Loucy (cell line): ENCODE results near the gene INSR.

ENCODE experiments used
- H2AFZ ChIP-seq: fragments of 200-600 bp; sonication (generic); 2 replicates; pipeline ENCODE4 v1.6.0; 2016; ENCODE audit warnings: antibody characterized with exemption, mild to moderate bottlenecking, low read length, moderate library complexity
- H3F3A ChIP-seq: fragments of 200-600 bp; 2 replicates; pipeline ENCODE4 v1.6.0; 2016; ENCODE audit warnings: antibody characterized with exemption, low read depth, mild to moderate bottlenecking
- H3K27me3 ChIP-seq: fragments of 200-600 bp; sonication (generic); 2 replicates; pipeline ENCODE4 v1.6.1; 2014; ENCODE audit warnings: low read length, mild to moderate bottlenecking; ENCODE audit not compliant: insufficient read depth, poor library complexity, severe bottlenecking
- H3K36me3 ChIP-seq: fragments of 200-600 bp; sonication (generic); 2 replicates; pipeline ENCODE4 v1.6.1; 2016; ENCODE audit warnings: low read length; ENCODE audit not compliant: insufficient read depth
- H3K4me1 ChIP-seq: fragments of 200-600 bp; sonication (generic); 2 replicates; pipeline ENCODE4 v1.5.1; 2014; ENCODE audit warnings: low read length, mild to moderate bottlenecking; ENCODE audit not compliant: insufficient read depth, poor library complexity, severe bottlenecking
- H3K4me2 ChIP-seq: fragments of 200-600 bp; sonication (generic); 2 replicates; pipeline ENCODE4 v1.6.0; 2014; ENCODE audit warnings: antibody characterized with exemption, low read length, low read depth, mild to moderate bottlenecking; ENCODE audit not compliant: poor library complexity, severe bottlenecking
- H3K4me3 ChIP-seq: fragments of 200-600 bp; sonication (generic); 2 replicates; pipeline ENCODE4 v1.5.1; 2014; ENCODE audit warnings: low read length, mild to moderate bottlenecking, mixed read lengths; ENCODE audit not compliant: poor library complexity, severe bottlenecking
- H3K79me2 ChIP-seq: fragments of 200-600 bp; sonication (generic); 2 replicates; pipeline ENCODE4 v1.6.1; 2014; ENCODE audit warnings: low read length; ENCODE audit not compliant: insufficient read depth
- H3K9ac ChIP-seq: fragments of 200-600 bp; sonication (generic); 2 replicates; pipeline ENCODE4 v1.6.0; 2014; ENCODE audit warnings: mild to moderate bottlenecking, low read depth, low read length, moderate library complexity; ENCODE audit not compliant: poor library complexity, severe bottlenecking
- H3K9me2 ChIP-seq: fragments of 200-600 bp; sonication (generic); replicated peaks from 2 replicates; pipeline ENCODE4 v1.6.1; 2016; ENCODE audit warnings: low read depth, low read length, mixed read lengths
- H3K9me3 ChIP-seq: fragments of 200-600 bp; sonication (generic); 2 replicates; pipeline ENCODE4 v1.6.1; 2014; ENCODE audit warnings: mild to moderate bottlenecking, antibody characterized with exemption, low read length, low read depth; ENCODE audit not compliant: insufficient read depth
- H4K20me1 ChIP-seq: fragments of 200-600 bp; sonication (generic); 2 replicates; pipeline ENCODE4 v1.6.0; 2014; ENCODE audit warnings: antibody characterized with exemption, low read length, mild to moderate bottlenecking; ENCODE audit not compliant: insufficient read depth, poor library complexity, severe bottlenecking
- CTCF ChIP-seq: fragments of 200-600 bp; sonication (generic); conservative IDR thresholded peaks from 2 replicates; pipeline ENCODE4 v1.5.1; 2014; ENCODE audit warnings: mild to moderate bottlenecking, antibody characterized with exemption, low read length
- EZH2phosphoT487 ChIP-seq: fragments of 200-600 bp; IDR thresholded peaks from 2 replicates; pipeline ENCODE4 v1.6.1; 2018; ENCODE audit warnings: antibody characterized with exemption, mild to moderate bottlenecking, moderate library complexity, borderline replicate concordance

Gene INSR

GRCh38 chr19:7265963-7266362 lies 28.3 kb downstream of the INSR start:
- no peaks in the 10 kb centered on the region for H4K20me1 ChIP-seq
- H3K27me3 ChIP-seq, result no peaks in the 10 kb centered on the region
- no peak overlapping the region for H3K9ac ChIP-seq
- no peaks in the 10 kb centered on the region for H3F3A ChIP-seq
- H3K4me3 ChIP-seq, result no peak overlapping the region
- no peak overlapping the region for H2AFZ ChIP-seq
- no peaks in the 10 kb centered on the region for H3K4me1 ChIP-seq
- H3K4me2 ChIP-seq, result no peak overlapping the region
- H3K79me2 ChIP-seq, result peaks cover 15% of the 10 kb centered on the region; the same call in 1 of the 2 replicates
- TF ChIP-seq CTCF (no peak), EZH2phosphoT487 (no peak)
- H3K9me3 ChIP-seq, result no peaks in the 10 kb centered on the region
- H3K36me3 ChIP-seq, result peaks cover 15% of the 10 kb centered on the region; the same call in 1 of the 2 replicates
- H3K9me2 ChIP-seq, result no peaks in the 10 kb centered on the region

GRCh38 chr19:7264858-7265257 lies 29.4 kb downstream of the INSR start:
- no peak for TF ChIP-seq EZH2phosphoT487
- no peak for TF ChIP-seq CTCF
- H3F3A ChIP-seq, result no peaks in the 10 kb centered on the region
- no peaks in the 10 kb centered on the region for H3K27me3 ChIP-seq
- no peak overlapping the region for H3K9ac ChIP-seq
- H3K4me2 ChIP-seq, result no peak overlapping the region
- no peaks in the 10 kb centered on the region for H3K4me1 ChIP-seq
- H3K9me2 ChIP-seq, result no peaks in the 10 kb centered on the region
- no peak overlapping the region for H3K4me3 ChIP-seq
- no peaks in the 10 kb centered on the region for H3K9me3 ChIP-seq
- H3K79me2 ChIP-seq, result peaks cover 24% of the 10 kb centered on the region; the same call in 1 of the 2 replicates
- H2AFZ ChIP-seq, result no peak overlapping the region
- H4K20me1 ChIP-seq, result no peaks in the 10 kb centered on the region
- H3K36me3 ChIP-seq, result peaks cover 15% of the 10 kb centered on the region; the same call in 1 of the 2 replicates

- Histone ChIP-seq H3K36me3 (peaks cover 15% of the 10 kb centered on the region; the same call in 1 of the 2 replicates), H3K79me2 (peaks cover 24% of the 10 kb centered on the region; the same call in 1 of the 2 replicates), H3K4me2 (no peak overlapping the region)
These were observed 30.7 kb downstream of the INSR start for GRCh38 chr19:7263521-7263920.

More at GRCh38 chr19:7263521-7263920, 30.7 kb downstream of the INSR start:
- Histone ChIP-seq H3K4me3 (no peak overlapping the region), H3F3A (no peaks in the 10 kb centered on the region), H3K9ac (no peak overlapping the region), H4K20me1 (no peaks in the 10 kb centered on the region), H3K4me1 (no peaks in the 10 kb centered on the region), H3K9me3 (no peaks in the 10 kb centered on the region), H3K9me2 (no peaks in the 10 kb centered on the region), H3K27me3 (no peaks in the 10 kb centered on the region), H2AFZ (no peak overlapping the region)
- TF ChIP-seq EZH2phosphoT487 (no peak), CTCF (no peak)
